Testis (tissue), 3 donors: Measurements from ENCODE around the gene TBC1D22A. TPM values are rescaled to one million over a fixed set of nuclear protein-coding genes. Genes with fewer than 3 reads are reported as not detected.

Experiments
- DNase-seq: peaks from one replicate; pipeline ENCODE4 v3.0.0-alpha.2; 2019
- H3K27ac ChIP-seq, 2 donors: fragments of 200-600 bp; sonication (generic); one replicate each; pipeline ENCODE4 v1.5.1; 2019
- H3K27me3 ChIP-seq: fragments of 200-600 bp; sonication (generic); one replicate; pipeline ENCODE4 v1.5.1; 2019
- H3K36me3 ChIP-seq: fragments of 200-600 bp; sonication (generic); one replicate; pipeline ENCODE4 v1.5.1; 2017; ENCODE audit warnings: low read depth; ENCODE audit errors: missing control alignments
- H3K4me1 ChIP-seq: fragments of 200-600 bp; sonication (generic); one replicate; pipeline ENCODE4 v1.5.1; 2019
- H3K4me3 ChIP-seq, 2 donors: fragments of 200-600 bp; sonication (generic); one replicate each; pipeline ENCODE4 v1.5.1; 2017 to 2019
- H3K9me3 ChIP-seq: fragments of 200-600 bp; sonication (generic); one replicate; pipeline ENCODE4 v1.5.1; 2017
- CTCF ChIP-seq, 3 experiments: fragments of 450-650 bp in 2 of 3; fragments of 200-600 bp in 1 of 3; sonication (generic) in 1 of 3; IDR thresholded peaks; one replicate each; pipeline ENCODE4 v1.5.1; 2016 to 2019; ENCODE audit warnings: antibody characterized with exemption in 3 of 3, mild to moderate bottlenecking in 2 of 3, moderate library complexity in 1 of 3
- POLR2A ChIP-seq: fragments of 450-650 bp; IDR thresholded peaks from one replicate; pipeline ENCODE4 v1.6.1; 2017; ENCODE audit warnings: antibody characterized with exemption, mild to moderate bottlenecking, moderate library complexity
- WGBS, 2 donors: methylation state at CpG; one replicate each; pipeline ENCODE4 v1.1.5; 2018; 5-methylcytosine and 5-hydroxymethylcytosine counted together
- intact Hi-C: fragments of 100-400 bp; cut with DNase I; formaldehyde crosslinking; loops from one replicate; pipeline ENCODE4 v1.15.1; 2023; ENCODE audit warnings: low total_unique reads
- polyA plus RNA-seq: library from polyadenylated mRNA; stranded (reverse); fragments of 350-450 nt; fragmentation: Illumina TruSeq; extraction: RNeasy Lipid Tissue Mini Kit (QIAGEN cat#74804); gene quantifications from one replicate; pipeline ENCODE4 v1.2.3, GENCODE V29; 2014; ENCODE audit warnings: low read depth, low replicate concordance; ENCODE audit not compliant: insufficient read depth
- total RNA-seq, 2 donors: library from RNA; depleted of rRNA; stranded (reverse); fragments of >200 nt; gene quantifications; one replicate each; pipeline ENCODE4 v1.2.3, GENCODE V29; 2016

TBC1D22A gene
- total and polyA plus RNA-seq, 3 donors from 2014 or later = 16.6 to 32.8 (median 28.5) TPM

- 94 to 96% methylated on average over 31 to 37 of the region's 37 CpGs for WGBS, 2 donors
- Histone ChIP-seq H3K27ac (no peak overlapping the region), H3K27me3 (no peaks in the 10 kb centered on the region), H3K9me3 (no peaks in the 10 kb centered on the region), H3K4me1 (peaks cover 4% of the 10 kb centered on the region), H3K36me3 (no peaks in the 10 kb centered on the region), H3K4me3 (no peak overlapping the region)
- no peak for DNase-seq
- TF ChIP-seq CTCF (IDR thresholded peaks at IDR 0.05) (no peak), POLR2A (no peak)
- intact Hi-C loops = no loop called here
Measured at GRCh38 chr22:47157486-47158270, 395.2 kb downstream of the TBC1D22A start.

- WGBS, 2 donors = 93% methylated on average over 10 of the region's 11 CpGs; no CpG with 5 or more reads in 1 of the 2 donors
- H3K27me3 ChIP-seq = no peaks in the 10 kb centered on the region
- H3K9me3 ChIP-seq = no peaks in the 10 kb centered on the region
- no peaks in the 10 kb centered on the region for H3K36me3 ChIP-seq
- TF ChIP-seq CTCF (IDR thresholded peaks at IDR 0.05) (no peak), POLR2A (no peak)
- H3K27ac ChIP-seq = no peak overlapping the region
- no peak for DNase-seq
- peaks cover 4% of the 10 kb centered on the region for H3K4me1 ChIP-seq
- intact Hi-C loops = no loop called here
- H3K4me3 ChIP-seq = no peak overlapping the region
Measured at GRCh38 chr22:47158457-47158856, 396.0 kb downstream of the TBC1D22A start.

- H3K4me1 ChIP-seq = no peaks in the 10 kb centered on the region
- intact Hi-C loops = no loop called here
- H3K27me3 ChIP-seq = no peaks in the 10 kb centered on the region
- H3K27ac ChIP-seq = no peak overlapping the region
- TF ChIP-seq POLR2A (no peak), CTCF (IDR thresholded peaks at IDR 0.05) (no peak)
- DNase-seq = no peak
- no peak overlapping the region for H3K4me3 ChIP-seq
- WGBS, 2 donors = 90 to 97% methylated on average over 4 of the region's 4 CpGs
- H3K36me3 ChIP-seq = no peaks in the 10 kb centered on the region
- no peaks in the 10 kb centered on the region for H3K9me3 ChIP-seq
Measured at GRCh38 chr22:47159592-47159991, 397.1 kb downstream of the TBC1D22A start.

- Histone ChIP-seq H3K27ac (no peak overlapping the region), H3K4me3 (no peak overlapping the region), H3K9me3 (no peaks in the 10 kb centered on the region), H3K27me3 (no peaks in the 10 kb centered on the region), H3K36me3 (no peaks in the 10 kb centered on the region), H3K4me1 (no peaks in the 10 kb centered on the region)
- TF ChIP-seq POLR2A (no peak), CTCF (IDR thresholded peaks at IDR 0.05) (no peak)
- WGBS, 2 donors = 95 to 96% methylated on average over 18 of the region's 18 CpGs
- intact Hi-C loops = no loop called here
- no peak for DNase-seq
Measured at GRCh38 chr22:47160141-47160541, 397.7 kb downstream of the TBC1D22A start.
